Panc1 (cell line): ENCODE results near the gene ATP5IF1. TPM values are rescaled to one million over a fixed set of nuclear protein-coding genes. Genes with fewer than 3 reads are reported as not detected.

Experiments used
- ATAC-seq: fragments of 200-7000 bp; cut with Tn5 transposase; 2 replicates; pipeline ENCODE4 v1.9.1; 2020; ENCODE audit warnings: mild to moderate bottlenecking, moderate library complexity
- BruUV-seq: library from RNA; stranded (reverse); fragments of 400-500 nt; replicated peaks from 2 replicates; lab custom pipeline; 2021; lab: Mats Ljungman, UMichigan
- CTCF ChIA-PET: fragments of 300-600 bp; sonication (Branson Sonifier 250); formaldehyde crosslinking; loops from one replicate; lab custom pipeline; 2022; ENCODE audit warnings: antibody characterized with exemption; lab: Charles Lee
- POLR2A ChIA-PET: fragments of 300-600 bp; sonication (Branson Sonifier 250); formaldehyde crosslinking; loops from one replicate; lab custom pipeline; 2022; ENCODE audit warnings: antibody characterized with exemption; lab: Charles Lee
- DNase-seq: peaks from one replicate; pipeline ENCODE4 v3.0.0-alpha.2; 2010; ENCODE audit warnings: low read depth, low spot score
- H3K27ac ChIP-seq: 2 replicates; pipeline ENCODE4 v1.5.1; 2011; ENCODE audit warnings: mild to moderate bottlenecking, low read length, inconsistent platforms
- H3K27me3 ChIP-seq: fragments of 200-500 bp; sonication (Bioruptor generic); 2 replicates; pipeline ENCODE4 v1.6.0; 2014; ENCODE audit warnings: low read length, inconsistent platforms; ENCODE audit not compliant: control insufficient read depth, insufficient read depth
- H3K36me3 ChIP-seq: fragments of 200-500 bp; sonication (Bioruptor generic); 2 replicates; pipeline ENCODE4 v1.5.1; 2014; ENCODE audit warnings: inconsistent platforms, mild to moderate bottlenecking, low read length, moderate library complexity; ENCODE audit not compliant: control insufficient read depth, insufficient read depth
- H3K4me1 ChIP-seq: 2 replicates; pipeline ENCODE4 v1.5.1; 2011; ENCODE audit warnings: inconsistent platforms, mild to moderate bottlenecking, low read length, moderate library complexity; ENCODE audit not compliant: control insufficient read depth, insufficient read depth
- H3K4me3 ChIP-seq, 2 experiments: 2 replicates each; pipeline ENCODE4 v1.5.1; 2011 to 2012; ENCODE audit warnings: low read depth in 2 of 2, low read length in 2 of 2, mild to moderate bottlenecking in 2 of 2, inconsistent platforms in 1 of 2, moderate library complexity in 1 of 2
- H3K9me3 ChIP-seq: fragments of 200-500 bp; sonication (Bioruptor generic); 2 replicates; pipeline ENCODE4 v1.5.1; 2014; ENCODE audit warnings: low read depth, mild to moderate bottlenecking, inconsistent platforms, low read length, moderate library complexity; ENCODE audit not compliant: control insufficient read depth, insufficient read depth
- POLR2AphosphoS5 ChIP-seq: IDR thresholded peaks from 2 replicates; pipeline ENCODE4 v1.6.1; 2012; ENCODE audit warnings: mild to moderate bottlenecking, low read depth, low read length, moderate library complexity
- SIN3A ChIP-seq: IDR thresholded peaks from 2 replicates; pipeline ENCODE4 v1.6.1; 2012; ENCODE audit warnings: low read depth, mild to moderate bottlenecking, low read length, moderate library complexity, borderline replicate concordance; ENCODE audit not compliant: insufficient read depth
- TCF7L2 ChIP-seq: IDR thresholded peaks from 2 replicates; pipeline ENCODE4 v1.6.1; 2011; ENCODE audit warnings: mild to moderate bottlenecking, low read depth, low read length, inconsistent platforms
- in situ Hi-C: cut with HindIII; loops from 2 replicates; pipeline ENCODE4 v1.10.0; 2016; ENCODE audit warnings: low sequenced_read_pairs, low pct_unique_long_range_greater_than_20kb
- intact Hi-C: fragments of 100-400 bp; cut with micrococcal nuclease; formaldehyde crosslinking; loops from one replicate; pipeline ENCODE4 v1.10.0; 2022; ENCODE audit not compliant: unreplicated experiment
- total RNA-seq: library from RNA; stranded (reverse); gene quantifications from one replicate; pipeline ENCODE4 v1.2.1, GENCODE V29; 2021; ENCODE audit not compliant: unreplicated experiment
- TF ChIP-seq, protein P1 (sequence below), 2 experiments: IDR thresholded peaks; 2 replicates each; pipeline ENCODE4 v1.6.1; 2011 to 2012; ENCODE audit warnings: low read depth in 2 of 2, control low read depth in 1 of 2, low read length in 1 of 2, mild to moderate bottlenecking in 1 of 2, moderate library complexity in 1 of 2; ENCODE audit not compliant: insufficient read depth in 1 of 2
- TF ChIP-seq, protein P2 (sequence below): fragments of 450-650 bp; IDR thresholded peaks from 2 replicates; pipeline ENCODE4 v1.5.1; 2017; ENCODE audit warnings: mild to moderate bottlenecking

ATP5IF1 gene
- total RNA-seq, 1 experiment from 2014 or later: 94.5 TPM

DNA sequence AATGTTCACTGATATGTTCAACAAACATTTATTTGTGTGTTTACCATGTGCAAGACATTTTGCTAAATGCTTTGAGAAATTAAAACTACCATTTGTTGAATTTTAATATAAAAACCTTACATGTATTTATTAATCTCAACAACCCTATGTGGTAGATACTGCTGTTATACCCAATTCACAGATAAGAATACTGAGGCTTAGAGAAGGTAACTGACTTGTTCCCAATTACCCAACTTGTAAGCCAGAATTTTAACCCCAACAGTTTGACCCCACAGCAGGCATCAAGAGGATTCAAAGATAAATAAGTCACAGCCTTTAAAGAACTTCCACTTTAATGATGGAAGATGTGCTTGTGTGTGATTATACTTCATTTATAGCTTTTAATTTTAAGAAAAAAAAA is 6.8 kb upstream of the ATP5IF1 start:
- Histone ChIP-seq H3K27ac (no peak overlapping the region), H3K36me3 (peaks cover 25% of the 10 kb centered on the region), H3K4me1 (no peaks in the 10 kb centered on the region), H3K4me3 (no peak overlapping the region), H3K9me3 (no peaks in the 10 kb centered on the region), H3K27me3 (no peaks in the 10 kb centered on the region)
- DNase-seq: no peak
- ChIA-PET POLR2A (interaction anchor here (0.6 kb wide), 2 partner anchors 20 to 113 kb away, joined by 3 to 4 read pairs; no protein-coding TSS in a partner anchor), CTCF (no interaction called here)
- in situ Hi-C loops: no loop called here
- TF ChIP-seq, protein P1, sequence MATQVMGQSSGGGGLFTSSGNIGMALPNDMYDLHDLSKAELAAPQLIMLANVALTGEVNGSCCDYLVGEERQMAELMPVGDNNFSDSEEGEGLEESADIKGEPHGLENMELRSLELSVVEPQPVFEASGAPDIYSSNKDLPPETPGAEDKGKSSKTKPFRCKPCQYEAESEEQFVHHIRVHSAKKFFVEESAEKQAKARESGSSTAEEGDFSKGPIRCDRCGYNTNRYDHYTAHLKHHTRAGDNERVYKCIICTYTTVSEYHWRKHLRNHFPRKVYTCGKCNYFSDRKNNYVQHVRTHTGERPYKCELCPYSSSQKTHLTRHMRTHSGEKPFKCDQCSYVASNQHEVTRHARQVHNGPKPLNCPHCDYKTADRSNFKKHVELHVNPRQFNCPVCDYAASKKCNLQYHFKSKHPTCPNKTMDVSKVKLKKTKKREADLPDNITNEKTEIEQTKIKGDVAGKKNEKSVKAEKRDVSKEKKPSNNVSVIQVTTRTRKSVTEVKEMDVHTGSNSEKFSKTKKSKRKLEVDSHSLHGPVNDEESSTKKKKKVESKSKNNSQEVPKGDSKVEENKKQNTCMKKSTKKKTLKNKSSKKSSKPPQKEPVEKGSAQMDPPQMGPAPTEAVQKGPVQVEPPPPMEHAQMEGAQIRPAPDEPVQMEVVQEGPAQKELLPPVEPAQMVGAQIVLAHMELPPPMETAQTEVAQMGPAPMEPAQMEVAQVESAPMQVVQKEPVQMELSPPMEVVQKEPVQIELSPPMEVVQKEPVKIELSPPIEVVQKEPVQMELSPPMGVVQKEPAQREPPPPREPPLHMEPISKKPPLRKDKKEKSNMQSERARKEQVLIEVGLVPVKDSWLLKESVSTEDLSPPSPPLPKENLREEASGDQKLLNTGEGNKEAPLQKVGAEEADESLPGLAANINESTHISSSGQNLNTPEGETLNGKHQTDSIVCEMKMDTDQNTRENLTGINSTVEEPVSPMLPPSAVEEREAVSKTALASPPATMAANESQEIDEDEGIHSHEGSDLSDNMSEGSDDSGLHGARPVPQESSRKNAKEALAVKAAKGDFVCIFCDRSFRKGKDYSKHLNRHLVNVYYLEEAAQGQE (IDR thresholded peaks at IDR 0.05; ENCODE audit: insufficient read depth in 1 of 2, low read depth in 2 of 2, low read length in 1 of 2): no peak
- TF ChIP-seq TCF7L2 (no peak), SIN3A (no peak), POLR2AphosphoS5 (no peak)
- TF ChIP-seq, protein P2, sequence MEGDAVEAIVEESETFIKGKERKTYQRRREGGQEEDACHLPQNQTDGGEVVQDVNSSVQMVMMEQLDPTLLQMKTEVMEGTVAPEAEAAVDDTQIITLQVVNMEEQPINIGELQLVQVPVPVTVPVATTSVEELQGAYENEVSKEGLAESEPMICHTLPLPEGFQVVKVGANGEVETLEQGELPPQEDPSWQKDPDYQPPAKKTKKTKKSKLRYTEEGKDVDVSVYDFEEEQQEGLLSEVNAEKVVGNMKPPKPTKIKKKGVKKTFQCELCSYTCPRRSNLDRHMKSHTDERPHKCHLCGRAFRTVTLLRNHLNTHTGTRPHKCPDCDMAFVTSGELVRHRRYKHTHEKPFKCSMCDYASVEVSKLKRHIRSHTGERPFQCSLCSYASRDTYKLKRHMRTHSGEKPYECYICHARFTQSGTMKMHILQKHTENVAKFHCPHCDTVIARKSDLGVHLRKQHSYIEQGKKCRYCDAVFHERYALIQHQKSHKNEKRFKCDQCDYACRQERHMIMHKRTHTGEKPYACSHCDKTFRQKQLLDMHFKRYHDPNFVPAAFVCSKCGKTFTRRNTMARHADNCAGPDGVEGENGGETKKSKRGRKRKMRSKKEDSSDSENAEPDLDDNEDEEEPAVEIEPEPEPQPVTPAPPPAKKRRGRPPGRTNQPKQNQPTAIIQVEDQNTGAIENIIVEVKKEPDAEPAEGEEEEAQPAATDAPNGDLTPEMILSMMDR: no peak
- no TSS peak for BruUV-seq
- intact Hi-C loops: no loop called here
- no peak for ATAC-seq

DNA sequence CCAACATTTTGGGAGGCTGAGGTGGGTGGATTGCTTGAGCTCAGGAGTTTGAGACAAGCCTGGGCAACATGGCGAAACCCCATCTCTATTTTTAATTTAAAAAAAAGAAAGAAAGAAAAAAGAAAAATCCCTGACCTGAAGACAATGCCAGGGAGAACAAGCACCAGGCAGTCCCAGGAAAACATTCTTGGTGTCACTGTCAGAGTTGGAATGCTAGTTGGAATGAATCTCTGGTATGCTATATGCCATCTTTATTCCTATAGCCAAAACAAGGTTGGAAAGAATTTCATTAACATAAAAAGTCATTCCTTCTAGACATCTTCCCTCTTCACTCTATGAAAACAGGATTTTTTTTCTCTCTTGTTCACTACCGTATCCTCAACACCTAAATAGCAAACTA is 5.9 kb upstream of the ATP5IF1 start:
- ATAC-seq: no peak
- TF ChIP-seq SIN3A: no peak
- TF ChIP-seq, protein P2: no peak
- TF ChIP-seq, protein P1 (IDR thresholded peaks at IDR 0.05; ENCODE audit: insufficient read depth in 1 of 2, low read depth in 2 of 2, low read length in 1 of 2): no peak
- no peak for TF ChIP-seq POLR2AphosphoS5
- TF ChIP-seq TCF7L2: no peak
- no peaks in the 10 kb centered on the region for H3K4me1 ChIP-seq
- BruUV-seq: no TSS peak
- no peaks in the 10 kb centered on the region for H3K27me3 ChIP-seq
- H3K4me3 ChIP-seq: no peak overlapping the region
- H3K27ac ChIP-seq: no peak overlapping the region
- peaks cover 22% of the 10 kb centered on the region for H3K36me3 ChIP-seq
- CTCF ChIA-PET: no interaction called here
- H3K9me3 ChIP-seq: no peaks in the 10 kb centered on the region
- in situ Hi-C loops: no loop called here
- intact Hi-C loops: no loop called here
- no peak for DNase-seq
- POLR2A ChIA-PET: no interaction called here
